HUES64 (cell line): Measurements from ENCODE around the gene VSIR.

Experiments used
- H3K27ac ChIP-seq: 2 replicates; pipeline ENCODE4 v1.7.0; 2013; ENCODE audit warnings: low read depth, low read length, inconsistent platforms
- H3K27me3 ChIP-seq: 2 replicates; pipeline ENCODE4 v1.6.1; 2013; ENCODE audit warnings: mild to moderate bottlenecking, low read length; ENCODE audit not compliant: insufficient read depth
- H3K36me3 ChIP-seq: 2 replicates; pipeline ENCODE4 v1.6.1; 2013; ENCODE audit warnings: mild to moderate bottlenecking, low read length; ENCODE audit not compliant: insufficient read depth
- H3K4me1 ChIP-seq: 2 replicates; pipeline ENCODE4 v1.6.1; 2013; ENCODE audit warnings: mild to moderate bottlenecking, low read length, moderate library complexity; ENCODE audit not compliant: insufficient read depth
- H3K4me3 ChIP-seq: 2 replicates; pipeline ENCODE4 v1.5.1; 2013; ENCODE audit warnings: mild to moderate bottlenecking, low read length, moderate library complexity
- H3K9ac ChIP-seq: 2 replicates; pipeline ENCODE4 v1.6.1; 2013; ENCODE audit warnings: mild to moderate bottlenecking, low read depth, low read length
- H3K9me3 ChIP-seq: 2 replicates; pipeline ENCODE4 v1.6.1; 2013; ENCODE audit warnings: low read depth, low read length; ENCODE audit not compliant: insufficient read depth
- WGBS: fragments of 150-250, 120-280 bp; methylation state at CpG from one replicate; pipeline ENCODE4 v1.1.7; 2013; ENCODE audit warnings: missing lambda C conversion rate; 5-methylcytosine and 5-hydroxymethylcytosine counted together

VSIR gene

GRCh38 chr10:71767420-71768035, 5.8 kb downstream of the VSIR start:
- Histone ChIP-seq H3K4me3 (no peak overlapping the region), H3K4me1 (no peaks in the 10 kb centered on the region), H3K9me3 (no peaks in the 10 kb centered on the region), H3K9ac (no peak overlapping the region), H3K27me3 (peaks cover 9% of the 10 kb centered on the region), H3K36me3 (no peaks in the 10 kb centered on the region), H3K27ac (no peak overlapping the region)
- WGBS: 77% methylated on average over 10 of the region's 10 CpGs

- Histone ChIP-seq H3K27ac (no peak overlapping the region), H3K4me1 (no peaks in the 10 kb centered on the region), H3K4me3 (no peak overlapping the region), H3K9me3 (no peaks in the 10 kb centered on the region), H3K27me3 (peaks cover 2% of the 10 kb centered on the region), H3K9ac (no peak overlapping the region), H3K36me3 (no peaks in the 10 kb centered on the region)
- WGBS: 90% methylated on average over 10 of the region's 10 CpGs
These were observed 6.5 kb downstream of the VSIR start for GRCh38 chr10:71766717-71767419.

GRCh38 chr10:71765906-71766716, 7.2 kb downstream of the VSIR start:
- Histone ChIP-seq H3K36me3 (no peaks in the 10 kb centered on the region), H3K4me3 (no peak overlapping the region), H3K27ac (no peak overlapping the region), H3K27me3 (no peaks in the 10 kb centered on the region), H3K4me1 (no peaks in the 10 kb centered on the region), H3K9ac (no peak overlapping the region), H3K9me3 (no peaks in the 10 kb centered on the region)
- WGBS: 91% methylated on average over 22 of the region's 22 CpGs

GRCh38 chr10:71765176-71765904, 8.0 kb downstream of the VSIR start:
- no peak overlapping the region for H3K27ac ChIP-seq
- H3K36me3 ChIP-seq: no peaks in the 10 kb centered on the region
- no peak overlapping the region for H3K9ac ChIP-seq
- no peaks in the 10 kb centered on the region for H3K4me1 ChIP-seq
- H3K9me3 ChIP-seq: no peaks in the 10 kb centered on the region
- WGBS: 86% methylated on average over 8 of the region's 8 CpGs
- H3K4me3 ChIP-seq: no peak overlapping the region
- H3K27me3 ChIP-seq: no peaks in the 10 kb centered on the region

GRCh38 chr10:71763352-71764127, 9.8 kb downstream of the VSIR start:
- H3K27ac ChIP-seq: no peak overlapping the region

GRCh38 chr10:71762324-71762723, 11.0 kb downstream of the VSIR start:
- no peaks in the 10 kb centered on the region for H3K36me3 ChIP-seq

More at GRCh38 chr10:71763352-71764127, 9.8 kb downstream of the VSIR start:
- H3K4me3 ChIP-seq: no peak overlapping the region
- H3K9ac ChIP-seq: no peak overlapping the region
- H3K36me3 ChIP-seq: no peaks in the 10 kb centered on the region
- WGBS: 90% methylated on average over 11 of the region's 11 CpGs
- H3K4me1 ChIP-seq: no peaks in the 10 kb centered on the region
- no peaks in the 10 kb centered on the region for H3K27me3 ChIP-seq
- no peaks in the 10 kb centered on the region for H3K9me3 ChIP-seq

GRCh38 chr10:71761541-71762113, 11.7 kb downstream of the VSIR start:
- Histone ChIP-seq H3K9me3 (no peaks in the 10 kb centered on the region), H3K27me3 (no peaks in the 10 kb centered on the region), H3K36me3 (no peaks in the 10 kb centered on the region), H3K9ac (no peak overlapping the region), H3K4me3 (no peak overlapping the region), H3K27ac (no peak overlapping the region), H3K4me1 (peaks cover 8% of the 10 kb centered on the region)
- 93% methylated on average over 26 of the region's 26 CpGs for WGBS

More at GRCh38 chr10:71762324-71762723, 11.0 kb downstream of the VSIR start:
- Histone ChIP-seq H3K9ac (no peak overlapping the region), H3K27ac (no peak overlapping the region), H3K9me3 (no peaks in the 10 kb centered on the region), H3K4me3 (no peak overlapping the region), H3K27me3 (no peaks in the 10 kb centered on the region), H3K4me1 (peaks cover 1% of the 10 kb centered on the region; the same call in 1 of the 2 replicates)
- WGBS: 79% methylated on average over 5 of the region's 5 CpGs

- H3K36me3 ChIP-seq: no peaks in the 10 kb centered on the region
- H3K27ac ChIP-seq: no peak overlapping the region
- H3K27me3 ChIP-seq: no peaks in the 10 kb centered on the region
- WGBS: 91% methylated on average over 3 of the region's 3 CpGs
- no peak overlapping the region for H3K4me3 ChIP-seq
- peaks cover 10% of the 10 kb centered on the region for H3K4me1 ChIP-seq
- H3K9ac ChIP-seq: no peak overlapping the region
- H3K9me3 ChIP-seq: no peaks in the 10 kb centered on the region
These were observed 12.2 kb downstream of the VSIR start for GRCh38 chr10:71761105-71761511.

- Histone ChIP-seq H3K4me1 (peaks cover 13% of the 10 kb centered on the region), H3K27me3 (no peaks in the 10 kb centered on the region), H3K36me3 (no peaks in the 10 kb centered on the region), H3K4me3 (no peak overlapping the region), H3K9ac (no peak overlapping the region), H3K9me3 (no peaks in the 10 kb centered on the region), H3K27ac (no peak overlapping the region)
- WGBS: 56% methylated on average over 11 of the region's 11 CpGs
These were observed 15.9 kb downstream of the VSIR start for GRCh38 chr10:71757399-71757922.
